ENCODE data around the gene LMBR1.
A peak's percentile ranks its signal among the peaks of the same experiment; 100 is the strongest.
"Not testable (repeated sequence)": the region's sequence is repeated elsewhere in the genome, so short reads cannot be mapped to it uniquely, and the experiment has no call there.

LMBR1 gene

GRCh38 chr7:156892821-156893706 is at the start of gene LMBR1:
Gene LMBR1, minus strand, starts transcription at chr7:156893183. Its CDS starts 190 bp downstream, at chr7:156892993.
- DNase-seq (ENCODE audit: low read depth) = peak; percentile 93

DNA sequence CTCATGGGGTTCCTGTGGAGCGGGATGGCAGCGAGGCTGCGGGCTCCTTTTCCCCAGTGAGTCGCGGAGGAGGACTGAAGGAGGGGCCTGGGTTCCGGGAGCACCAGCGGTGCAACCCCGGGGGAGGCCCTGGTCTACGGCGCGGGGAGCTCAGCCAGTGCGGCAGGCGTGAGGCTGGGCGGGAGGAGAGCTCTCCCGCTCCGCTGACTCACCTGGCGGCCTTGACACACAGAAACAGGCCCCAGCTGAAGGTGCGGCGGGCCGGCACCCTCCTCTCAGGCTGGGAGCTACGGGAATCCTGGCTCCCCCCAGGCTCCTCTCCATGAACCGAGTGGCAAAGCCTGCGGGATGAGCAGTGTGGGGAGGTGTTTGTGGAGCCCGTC is 49.7 kb upstream of the LMBR1 start:
- no peak for DNase-seq (ENCODE audit: low read depth)

DNA sequence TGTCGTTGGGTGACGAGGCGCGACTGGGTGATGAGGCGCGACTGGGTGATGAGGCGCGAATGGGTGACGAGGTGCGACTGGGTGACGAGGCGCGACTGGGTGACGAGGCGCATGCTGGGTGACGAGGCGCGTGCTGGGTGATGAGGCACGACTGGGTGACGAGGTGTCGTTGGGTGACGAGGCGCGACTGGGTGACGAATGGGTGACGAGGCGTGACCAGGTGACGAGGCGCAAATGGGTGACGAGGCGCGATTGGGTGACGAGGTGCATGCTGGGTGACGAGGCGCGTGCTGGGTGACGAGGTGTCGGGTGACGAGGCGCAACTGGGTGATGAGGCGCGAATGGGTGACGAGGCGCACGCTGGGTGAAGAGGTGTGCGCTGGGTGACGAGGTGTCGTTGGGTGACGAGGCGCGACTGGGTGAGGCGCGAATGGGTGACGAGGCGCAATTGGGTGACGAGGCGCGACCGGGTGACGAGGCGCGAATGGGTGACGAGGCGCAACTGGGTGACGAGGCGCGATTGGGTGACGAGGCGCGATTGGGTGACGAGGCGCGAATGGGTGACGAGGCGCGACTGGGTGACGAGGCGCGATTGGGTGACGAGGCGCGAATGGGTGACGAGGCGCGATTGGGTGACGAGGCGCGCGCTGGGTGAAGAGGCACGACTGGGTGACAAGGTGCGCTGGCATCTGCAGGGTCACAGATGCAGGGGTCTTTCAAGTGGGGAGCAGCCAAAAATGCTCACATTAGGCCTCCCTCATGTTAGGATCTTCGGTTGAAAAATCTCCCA is 48.6 kb upstream of the LMBR1 start:
- no peak for DNase-seq (ENCODE audit: low read depth)

DNA sequence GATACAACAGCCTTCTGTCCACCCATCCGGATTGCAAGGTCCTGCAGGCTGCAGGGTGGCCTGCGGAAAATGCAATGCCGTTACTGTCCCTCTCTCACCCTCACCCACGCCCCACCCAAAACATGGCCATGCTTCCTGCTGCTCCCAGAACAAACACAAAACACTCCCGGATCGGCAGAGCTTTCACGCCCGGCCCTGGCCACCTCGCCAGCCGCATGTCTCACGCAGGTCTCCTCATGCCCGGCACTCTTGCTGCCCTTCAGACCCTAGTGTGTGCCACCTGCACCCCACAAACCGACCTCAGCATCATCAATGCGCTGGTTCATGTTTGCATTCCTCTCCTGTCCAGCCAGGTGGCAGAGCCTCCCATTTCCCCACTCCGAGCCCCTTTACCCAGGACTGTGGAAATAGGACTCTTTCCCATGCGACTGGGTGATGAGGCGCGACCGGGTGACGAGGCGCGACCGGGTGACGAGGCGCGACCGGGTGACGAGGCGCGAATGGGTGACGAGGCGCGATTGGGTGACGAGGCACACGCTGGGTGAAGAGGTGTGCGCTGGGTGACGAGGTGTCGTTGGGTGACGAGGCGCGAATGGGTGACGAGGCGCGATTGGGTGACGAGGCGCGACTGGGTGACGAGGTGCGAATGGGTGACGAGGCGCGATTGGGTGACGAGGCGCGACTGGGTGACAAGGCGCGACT is 47.6 kb upstream of the LMBR1 start:
- DNase-seq (ENCODE audit: low read depth) = no peak

DNA sequence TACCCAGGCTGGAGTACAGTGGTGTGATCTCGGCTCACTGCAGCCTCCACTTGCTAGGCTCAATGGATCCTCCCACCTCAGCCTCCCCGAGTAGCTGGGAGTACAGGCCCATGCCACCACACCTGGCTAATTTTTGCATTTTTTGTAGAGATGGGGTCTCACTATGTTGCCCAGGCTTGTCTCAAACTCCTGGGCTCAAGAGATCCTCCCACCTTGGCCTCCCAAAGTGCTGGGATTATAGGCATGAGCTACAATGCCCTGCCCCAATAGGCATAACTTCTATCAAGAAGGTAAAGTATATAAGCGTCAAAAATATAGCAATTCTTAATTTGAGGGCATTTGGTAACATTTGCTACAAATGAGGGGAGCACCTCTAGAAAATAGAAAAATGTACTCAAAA is 43.8 kb upstream of the LMBR1 start:
- not testable (repeated sequence) for DNase-seq (ENCODE audit: low read depth)

- DNase-seq (ENCODE audit: low read depth) = no peak
These were observed 42.3 kb upstream of the LMBR1 start for GRCh38 chr7:156935250-156935649.

DNA sequence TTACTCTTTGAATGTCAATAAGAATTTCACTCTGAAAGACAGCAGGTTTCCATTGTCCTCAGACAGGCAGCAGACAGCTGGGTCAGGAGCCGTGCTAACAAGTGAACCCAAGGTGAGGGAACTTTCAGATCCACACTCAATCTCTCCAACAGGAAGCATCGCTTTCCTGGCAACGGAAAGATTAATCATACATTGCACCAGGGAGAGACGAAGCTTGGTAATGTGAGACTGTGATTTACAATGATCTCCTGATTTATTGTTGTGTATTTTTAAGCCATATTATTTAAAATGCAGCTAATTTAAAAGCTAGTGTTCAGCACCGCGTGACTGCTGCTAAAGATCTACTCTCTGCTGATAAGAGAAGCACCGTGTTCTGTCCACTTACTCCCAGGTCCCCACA is 39.0 kb upstream of the LMBR1 start:
- no peak for DNase-seq (ENCODE audit: low read depth)

DNA sequence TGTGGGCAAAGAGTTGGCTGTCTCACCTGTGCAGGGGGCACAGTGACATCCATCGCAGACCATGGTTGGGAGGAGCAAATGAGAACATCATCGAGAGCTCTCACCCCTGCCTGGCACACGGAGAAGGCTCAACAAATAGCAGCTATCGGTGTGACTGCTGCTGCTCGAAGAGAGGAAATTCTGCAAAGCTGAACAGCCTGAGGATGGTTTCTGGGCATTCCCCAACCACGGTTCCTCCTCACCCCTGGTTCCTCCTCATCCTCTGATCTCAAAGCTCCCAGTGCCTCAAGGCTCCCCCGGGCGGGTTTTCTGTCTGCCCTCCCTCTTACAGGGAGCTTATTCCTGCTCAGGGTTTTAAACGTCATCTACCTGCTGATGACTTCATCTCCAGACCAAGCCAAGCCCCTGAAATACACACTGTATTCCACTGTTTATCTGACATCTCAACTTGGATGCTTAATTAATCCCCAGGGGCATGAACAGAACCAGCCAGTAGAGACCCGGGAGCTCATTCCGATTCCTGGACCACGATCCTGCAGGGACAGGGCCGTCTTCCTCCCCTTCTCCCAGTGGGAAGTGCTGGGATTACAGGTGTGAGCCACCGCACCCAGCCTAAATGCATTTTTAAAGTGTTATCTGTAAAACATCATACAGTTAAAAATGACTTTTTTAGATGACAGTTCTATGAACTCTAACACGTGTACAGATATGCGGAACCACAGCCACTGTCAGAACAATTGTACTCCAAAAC is 37.0 kb upstream of the LMBR1 start:
- no peak for DNase-seq (ENCODE audit: low read depth)

- no peak for DNase-seq (ENCODE audit: low read depth)
These were observed 35.4 kb upstream of the LMBR1 start for GRCh38 chr7:156928406-156928747.

DNA sequence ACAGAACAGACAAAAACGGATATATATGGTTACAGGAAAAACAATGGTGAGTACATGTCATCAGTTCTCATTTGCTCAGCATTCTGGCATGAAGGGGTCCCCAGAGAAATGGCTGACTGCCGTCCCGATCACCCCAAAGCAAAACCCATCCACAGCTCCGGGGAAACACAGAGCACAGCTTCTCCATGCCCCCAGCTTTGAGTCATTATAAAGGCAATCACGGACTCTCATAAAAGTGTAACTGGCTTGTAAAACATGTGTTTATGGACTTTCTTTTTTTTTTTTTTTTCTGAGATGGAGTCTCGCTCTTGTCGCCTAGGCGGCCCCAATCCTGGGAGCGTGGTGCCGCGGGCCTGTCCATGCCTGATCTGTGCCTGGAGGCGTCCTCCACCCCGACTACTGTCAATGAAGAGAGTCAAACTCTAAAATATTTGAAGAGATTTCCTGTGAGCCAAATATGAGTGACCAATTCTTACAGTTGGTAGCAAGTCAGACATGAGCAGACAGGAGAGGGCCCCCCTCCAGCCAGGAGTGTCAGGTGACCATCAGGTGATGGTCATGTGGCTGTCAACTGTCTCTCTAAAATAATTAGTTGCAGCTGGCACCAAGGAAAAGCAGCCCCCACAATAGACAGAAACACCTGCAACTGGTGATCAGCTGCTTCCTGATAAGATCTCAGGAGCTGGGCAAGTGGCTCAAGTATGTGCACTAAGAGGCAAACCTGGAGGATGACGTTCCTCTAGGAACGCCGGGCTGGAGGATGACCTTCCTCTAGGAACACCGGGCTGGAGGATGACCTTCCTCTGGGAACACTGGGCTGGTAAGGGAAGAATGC is 34.8 kb upstream of the LMBR1 start:
- peak; percentile 22 for DNase-seq (ENCODE audit: low read depth)

GRCh38 chr7:156925821-156926220 is 32.8 kb upstream of the LMBR1 start:
- not testable (repeated sequence) for DNase-seq (ENCODE audit: low read depth)

- DNase-seq (ENCODE audit: low read depth) = not testable (repeated sequence)
These were observed 29.3 kb upstream of the LMBR1 start for GRCh38 chr7:156922304-156922703.

- not testable (repeated sequence) for DNase-seq (ENCODE audit: low read depth)
These were observed 27.7 kb upstream of the LMBR1 start for GRCh38 chr7:156920487-156921373.

- DNase-seq (ENCODE audit: low read depth) = no peak
These were observed 27.1 kb upstream of the LMBR1 start for GRCh38 chr7:156920076-156920475.

DNA sequence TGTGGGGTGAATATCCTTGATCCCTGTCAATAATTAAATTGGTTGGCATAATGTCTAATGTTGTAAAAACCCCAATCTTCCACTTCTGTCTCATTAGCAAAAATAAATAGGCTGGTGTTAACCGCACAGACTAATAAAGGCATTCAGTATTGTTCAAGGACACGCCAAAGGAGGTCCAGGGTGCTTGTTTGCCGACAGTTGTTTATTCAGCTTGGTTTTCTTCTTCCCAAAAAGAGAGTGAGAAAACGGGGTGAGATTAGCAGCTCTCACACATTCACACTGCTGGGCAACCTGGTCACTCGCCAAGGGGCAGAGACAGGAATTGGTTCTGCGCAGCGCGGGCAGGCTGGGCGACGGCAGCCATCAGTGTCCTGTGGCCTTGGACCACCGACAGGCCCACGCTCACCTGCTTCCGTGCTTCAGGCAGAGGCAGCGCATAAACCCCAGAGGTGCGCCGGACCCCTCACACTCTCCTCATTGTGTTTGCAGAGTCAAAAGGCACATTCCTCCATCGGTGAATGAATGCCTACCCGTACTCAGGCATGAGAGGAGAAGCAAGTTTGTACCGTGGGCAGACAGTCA is 26.2 kb upstream of the LMBR1 start:
- DNase-seq (ENCODE audit: low read depth) = no peak

DNA sequence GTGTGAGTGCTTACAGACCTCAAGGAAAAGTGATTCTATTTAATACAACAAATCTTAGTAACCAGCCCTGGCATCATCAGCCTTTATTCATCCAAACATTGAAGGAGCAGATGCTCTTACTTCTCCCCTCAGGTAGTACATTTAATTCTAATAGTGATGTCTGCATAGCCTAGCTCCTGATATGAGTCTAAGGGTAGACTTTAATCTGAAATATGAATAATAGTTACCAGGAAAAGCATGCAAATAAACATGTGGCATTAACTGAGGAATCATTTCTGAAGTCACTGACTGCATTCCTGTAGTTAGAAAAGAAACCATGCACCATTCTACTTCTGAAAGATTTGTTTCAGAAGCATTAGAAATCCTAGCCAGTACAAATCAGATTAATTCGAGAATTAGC is 25.7 kb upstream of the LMBR1 start:
- no peak for DNase-seq (ENCODE audit: low read depth)

- not testable (repeated sequence) for DNase-seq (ENCODE audit: low read depth)
These were observed 16.7 kb upstream of the LMBR1 start for GRCh38 chr7:156909574-156910252.

- DNase-seq (ENCODE audit: low read depth) = peak; percentile 87
These were observed 14.7 kb upstream of the LMBR1 start for GRCh38 chr7:156907656-156908055.

DNA sequence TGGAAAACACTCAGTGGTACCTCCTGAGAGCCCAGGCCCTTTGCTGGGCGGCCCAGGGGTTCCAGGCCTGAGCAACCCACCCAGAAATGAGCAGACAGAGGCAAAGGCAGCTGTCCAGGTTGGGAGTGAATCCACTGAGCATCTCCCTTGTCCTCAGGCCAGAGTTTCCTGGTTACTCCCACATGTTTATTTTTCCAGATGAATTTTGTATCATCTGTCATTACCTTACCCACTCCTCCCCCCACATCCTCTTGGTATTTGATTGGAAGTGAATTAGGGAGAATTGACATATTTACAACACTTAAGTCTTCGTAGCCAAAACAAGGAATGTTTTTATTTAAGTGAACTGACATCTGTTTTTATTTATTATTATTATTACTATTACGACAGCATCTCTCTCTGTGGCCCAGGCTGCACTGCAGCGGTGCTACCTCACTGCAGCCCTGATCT is 13.2 kb upstream of the LMBR1 start:
- DNase-seq (ENCODE audit: low read depth) = no peak
